Nephron progenitor cell (in vitro differentiated cells): ENCODE data around the gene CDHR4.
A peak's percentile ranks its signal among the peaks of the same experiment; 100 is the strongest.
"Not testable (repeated sequence)": the region's sequence is repeated elsewhere in the genome, so short reads cannot be mapped to it uniquely, and the experiment has no call there.

ENCODE experiments used
- DNase-seq: peaks from one replicate; pipeline ENCODE4 v3.0.0; 2021
- H3K27ac Mint-ChIP-seq: 2 replicates; pipeline ENCODE4 v1.8.0; 2021; ENCODE audit warnings: mild to moderate bottlenecking, moderate library complexity, mixed read lengths
- H3K27me3 Mint-ChIP-seq: 2 replicates; pipeline ENCODE4 v1.8.0; 2021; ENCODE audit warnings: mild to moderate bottlenecking, low read depth, mixed read lengths; ENCODE audit not compliant: poor library complexity
- H3K36me3 Mint-ChIP-seq: 2 replicates; pipeline ENCODE4 v1.8.0; 2021; ENCODE audit warnings: low read depth, mixed read lengths
- H3K4me1 Mint-ChIP-seq: 2 replicates; pipeline ENCODE4 v1.8.0; 2021; ENCODE audit warnings: mixed read lengths
- H3K4me3 Mint-ChIP-seq: 2 replicates; pipeline ENCODE4 v1.8.0; 2021; ENCODE audit warnings: mild to moderate bottlenecking, moderate library complexity, mixed read lengths
- H3K9me3 Mint-ChIP-seq: 2 replicates; pipeline ENCODE4 v1.8.0; 2021; ENCODE audit warnings: mild to moderate bottlenecking, moderate library complexity, mixed read lengths
- TF ChIP-seq, protein P1 (sequence below): fragments of 200-600 bp; sonication (generic); IDR thresholded peaks from 2 replicates; pipeline ENCODE4 v1.5.0; 2021; ENCODE audit warnings: antibody characterized with exemption

The CDHR4 gene

GRCh38 chr3:49779358-49780079 lies 20.2 kb downstream of the CDHR4 start:
- no peak overlapping the region for H3K4me3 Mint-ChIP-seq

DNA sequence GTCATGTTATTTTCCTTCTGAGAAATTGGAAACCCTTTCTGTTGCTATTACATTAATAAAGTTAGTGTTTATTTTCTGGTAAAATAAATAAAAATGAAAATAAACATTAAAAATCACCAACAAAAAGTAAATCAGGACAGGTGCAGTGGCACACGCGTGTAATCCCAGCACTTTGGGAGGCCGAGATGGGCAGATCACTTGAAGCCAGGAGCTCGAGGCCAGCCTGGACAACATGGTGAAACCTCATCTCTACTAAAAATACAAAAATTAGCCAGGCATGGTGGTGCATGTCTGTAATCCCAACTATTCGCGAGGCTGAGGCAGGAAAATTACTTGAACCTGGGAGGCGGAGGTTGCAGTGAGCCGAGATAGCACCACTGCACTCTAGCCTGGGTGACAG lies 23.6 kb downstream of the CDHR4 start:
- not testable (repeated sequence) for DNase-seq, H3K9me3 Mint-ChIP-seq, H3K27me3 Mint-ChIP-seq, H3K4me3 Mint-ChIP-seq
- peaks cover 60% of the 10 kb centered on the region for H3K36me3 Mint-ChIP-seq
- H3K27ac Mint-ChIP-seq, result peak overlapping the region; percentile 22
- peaks cover 14% of the 10 kb centered on the region for H3K4me1 Mint-ChIP-seq

More at GRCh38 chr3:49779358-49780079, 20.2 kb downstream of the CDHR4 start:
- Mint-ChIP-seq H3K27ac (no peak overlapping the region), H3K36me3 (peaks cover 72% of the 10 kb centered on the region), H3K27me3 (no peaks in the 10 kb centered on the region), H3K4me1 (peaks cover 24% of the 10 kb centered on the region), H3K9me3 (no peaks in the 10 kb centered on the region)
- TF ChIP-seq, protein P1, sequence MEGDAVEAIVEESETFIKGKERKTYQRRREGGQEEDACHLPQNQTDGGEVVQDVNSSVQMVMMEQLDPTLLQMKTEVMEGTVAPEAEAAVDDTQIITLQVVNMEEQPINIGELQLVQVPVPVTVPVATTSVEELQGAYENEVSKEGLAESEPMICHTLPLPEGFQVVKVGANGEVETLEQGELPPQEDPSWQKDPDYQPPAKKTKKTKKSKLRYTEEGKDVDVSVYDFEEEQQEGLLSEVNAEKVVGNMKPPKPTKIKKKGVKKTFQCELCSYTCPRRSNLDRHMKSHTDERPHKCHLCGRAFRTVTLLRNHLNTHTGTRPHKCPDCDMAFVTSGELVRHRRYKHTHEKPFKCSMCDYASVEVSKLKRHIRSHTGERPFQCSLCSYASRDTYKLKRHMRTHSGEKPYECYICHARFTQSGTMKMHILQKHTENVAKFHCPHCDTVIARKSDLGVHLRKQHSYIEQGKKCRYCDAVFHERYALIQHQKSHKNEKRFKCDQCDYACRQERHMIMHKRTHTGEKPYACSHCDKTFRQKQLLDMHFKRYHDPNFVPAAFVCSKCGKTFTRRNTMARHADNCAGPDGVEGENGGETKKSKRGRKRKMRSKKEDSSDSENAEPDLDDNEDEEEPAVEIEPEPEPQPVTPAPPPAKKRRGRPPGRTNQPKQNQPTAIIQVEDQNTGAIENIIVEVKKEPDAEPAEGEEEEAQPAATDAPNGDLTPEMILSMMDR, result no peak
- DNase-seq, result no peak

- peaks cover 60% of the 10 kb centered on the region for H3K36me3 Mint-ChIP-seq
- H3K4me1 Mint-ChIP-seq, result peaks cover 8% of the 10 kb centered on the region
- H3K27ac Mint-ChIP-seq, result no peak overlapping the region
- no peak overlapping the region for H3K4me3 Mint-ChIP-seq
- no peaks in the 10 kb centered on the region for H3K9me3 Mint-ChIP-seq
- H3K27me3 Mint-ChIP-seq, result no peaks in the 10 kb centered on the region
- TF ChIP-seq, protein P1, result no peak
- no peak for DNase-seq
Observed at GRCh38 chr3:49775538-49775937, 24.1 kb downstream of the CDHR4 start.

GRCh38 chr3:49772703-49773102 lies 27.0 kb downstream of the CDHR4 start:
- H3K4me1 Mint-ChIP-seq, result no peaks in the 10 kb centered on the region
- no peak for DNase-seq
- H3K27ac Mint-ChIP-seq, result no peak overlapping the region
- TF ChIP-seq, protein P1, result no peak
- no peaks in the 10 kb centered on the region for H3K9me3 Mint-ChIP-seq
- peaks cover 59% of the 10 kb centered on the region for H3K36me3 Mint-ChIP-seq
- no peak overlapping the region for H3K4me3 Mint-ChIP-seq
- H3K27me3 Mint-ChIP-seq, result no peaks in the 10 kb centered on the region

GRCh38 chr3:49771340-49771938 lies 28.2 kb downstream of the CDHR4 start:
- Mint-ChIP-seq H3K27ac (no peak overlapping the region), H3K9me3 (no peaks in the 10 kb centered on the region), H3K36me3 (peaks cover 51% of the 10 kb centered on the region), H3K4me3 (no peak overlapping the region), H3K27me3 (no peaks in the 10 kb centered on the region), H3K4me1 (no peaks in the 10 kb centered on the region)
- TF ChIP-seq, protein P1, result no peak
- DNase-seq, result no peak

DNA sequence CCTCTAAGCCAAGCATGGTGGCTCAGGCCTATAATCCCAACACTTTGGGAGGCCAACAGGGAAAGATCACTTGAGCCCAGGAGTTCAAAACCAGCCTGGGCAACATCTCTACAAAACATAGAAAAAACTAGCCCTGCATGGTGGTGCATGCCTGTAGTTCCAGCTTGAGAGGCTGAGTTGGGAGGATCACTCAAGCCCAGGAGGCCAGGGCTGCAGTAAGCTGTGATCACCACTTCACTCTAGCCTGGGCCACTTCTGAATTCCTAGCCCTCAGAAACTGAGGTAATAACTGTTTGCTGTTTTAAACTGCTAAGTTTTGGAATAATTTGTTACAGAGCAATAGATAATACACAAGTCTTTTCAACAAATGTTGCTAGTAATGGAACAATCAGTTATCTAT lies 29.7 kb downstream of the CDHR4 start:
- peaks cover 53% of the 10 kb centered on the region for H3K36me3 Mint-ChIP-seq
- no peaks in the 10 kb centered on the region for H3K27me3 Mint-ChIP-seq
- no peak overlapping the region for H3K4me3 Mint-ChIP-seq
- H3K4me1 Mint-ChIP-seq, result no peaks in the 10 kb centered on the region
- TF ChIP-seq, protein P1, result no peak
- H3K9me3 Mint-ChIP-seq, result peaks cover 3% of the 10 kb centered on the region
- DNase-seq, result no peak
- H3K27ac Mint-ChIP-seq, result no peak overlapping the region
